LNCaP clone FGC (cell line): ENCODE measurements around the gene RNF4.
"Not testable (repeated sequence)": the region's sequence is repeated elsewhere in the genome, so short reads cannot be mapped to it uniquely, and the experiment has no call there.

Source experiments
- DNase-seq: peaks from one replicate; pipeline ENCODE4 v3.0.0-alpha.2; 2011; ENCODE audit warnings: low read depth
- H3K4me3 ChIP-seq: 2 replicates; pipeline ENCODE4 v1.5.1; 2011; ENCODE audit warnings: mild to moderate bottlenecking, low read depth, low read length, control low read depth
- CTCF ChIP-seq: IDR thresholded peaks from 2 replicates; pipeline ENCODE4 v1.5.1; 2012; ENCODE audit warnings: mild to moderate bottlenecking; ENCODE audit not compliant: control insufficient read depth, insufficient read depth; ENCODE audit errors: extremely low read depth

The RNF4 gene

GRCh38 chr4:2512396-2513135 lies 43.7 kb downstream of the RNF4 start:
- no peak overlapping the region for H3K4me3 ChIP-seq
- no peak for TF ChIP-seq CTCF
- DNase-seq: no peak

GRCh38 chr4:2514193-2514592 lies 45.3 kb downstream of the RNF4 start:
- DNase-seq, H3K4me3 ChIP-seq: not testable (repeated sequence)

- not testable (repeated sequence) for DNase-seq, H3K4me3 ChIP-seq
These were observed 46.0 kb downstream of the RNF4 start for GRCh38 chr4:2514944-2515343.

- no peak for TF ChIP-seq CTCF
These were observed 47.1 kb downstream of the RNF4 start for GRCh38 chr4:2515830-2516550.

GRCh38 chr4:2516635-2517034 lies 47.7 kb downstream of the RNF4 start:
- no peak overlapping the region for H3K4me3 ChIP-seq
- TF ChIP-seq CTCF: no peak
- DNase-seq: no peak

More at GRCh38 chr4:2515830-2516550, 47.1 kb downstream of the RNF4 start:
- no peak overlapping the region for H3K4me3 ChIP-seq
- DNase-seq: no peak

- no peak overlapping the region for H3K4me3 ChIP-seq
- TF ChIP-seq CTCF: no peak
- DNase-seq: no peak
These were observed 57.7 kb downstream of the RNF4 start for GRCh38 chr4:2526559-2526958.

GRCh38 chr4:2534904-2535375 lies 66.0 kb downstream of the RNF4 start:
- TF ChIP-seq CTCF: no peak
- no peak for DNase-seq
- peak overlapping the region; percentile 84 for H3K4me3 ChIP-seq
